Measurements from ENCODE around the gene ARHGAP5.
"Not testable (repeated sequence)": the region's sequence is repeated elsewhere in the genome, so short reads cannot be mapped to it uniquely, and the experiment has no call there.

ARHGAP5 gene

DNA sequence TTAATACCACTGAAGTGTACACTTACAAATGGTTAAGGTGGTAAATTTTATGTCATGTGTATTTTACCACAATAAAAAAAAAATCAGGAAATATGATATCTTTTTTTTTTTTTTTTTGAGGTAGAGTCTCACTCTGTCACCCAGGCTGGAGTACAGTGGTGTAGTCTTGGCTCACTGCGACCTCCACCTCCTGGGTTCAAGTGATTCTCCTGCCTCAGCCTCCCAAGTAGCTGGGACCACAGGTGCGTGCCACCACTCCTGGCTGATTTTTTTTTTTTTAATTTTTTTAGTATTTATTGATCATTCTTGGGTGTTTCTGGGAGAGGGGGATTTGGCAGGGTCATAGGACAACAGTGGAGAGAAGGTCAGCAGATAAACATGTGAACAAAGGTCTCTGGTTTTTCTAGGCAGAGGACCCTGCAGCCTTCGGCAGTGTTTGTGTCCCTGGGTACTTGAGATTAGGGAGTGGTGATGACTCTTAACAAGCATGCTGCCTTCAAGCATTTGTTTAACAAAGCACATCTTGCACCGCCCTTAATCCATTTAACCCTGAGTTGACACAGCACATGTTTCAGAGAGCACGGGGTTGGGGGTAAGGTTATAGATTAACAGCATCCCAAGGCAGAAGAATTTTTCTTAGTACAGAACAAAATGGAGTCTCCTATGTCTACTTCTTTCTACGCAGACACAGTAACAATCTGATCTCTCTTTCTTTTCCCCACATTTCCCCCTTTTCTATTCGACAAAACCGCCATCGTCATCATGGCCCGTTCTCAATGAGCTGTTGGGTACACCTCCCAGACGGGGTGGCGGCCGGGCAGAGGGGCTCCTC, 50.0 kb downstream of the ARHGAP5 start:
- not testable (repeated sequence) for H3K27ac ChIP-seq (ENCODE audit: low read depth, low read length); H3K27me3 ChIP-seq (ENCODE audit: control insufficient read depth in 1 of 2, insufficient read depth in 2 of 2, low read length in 2 of 2); H3K9ac ChIP-seq (ENCODE audit: low read length); H3K4me3 ChIP-seq (ENCODE audit: low read depth in 1 of 2, low read length in 2 of 2); H3K9me3 ChIP-seq (ENCODE audit: low read length); H3K36me3 ChIP-seq (ENCODE audit: insufficient read depth, low read length)
- peaks cover 25% of the 10 kb centered on the region for H3K4me1 ChIP-seq (ENCODE audit: insufficient read depth, low read length)

DNA sequence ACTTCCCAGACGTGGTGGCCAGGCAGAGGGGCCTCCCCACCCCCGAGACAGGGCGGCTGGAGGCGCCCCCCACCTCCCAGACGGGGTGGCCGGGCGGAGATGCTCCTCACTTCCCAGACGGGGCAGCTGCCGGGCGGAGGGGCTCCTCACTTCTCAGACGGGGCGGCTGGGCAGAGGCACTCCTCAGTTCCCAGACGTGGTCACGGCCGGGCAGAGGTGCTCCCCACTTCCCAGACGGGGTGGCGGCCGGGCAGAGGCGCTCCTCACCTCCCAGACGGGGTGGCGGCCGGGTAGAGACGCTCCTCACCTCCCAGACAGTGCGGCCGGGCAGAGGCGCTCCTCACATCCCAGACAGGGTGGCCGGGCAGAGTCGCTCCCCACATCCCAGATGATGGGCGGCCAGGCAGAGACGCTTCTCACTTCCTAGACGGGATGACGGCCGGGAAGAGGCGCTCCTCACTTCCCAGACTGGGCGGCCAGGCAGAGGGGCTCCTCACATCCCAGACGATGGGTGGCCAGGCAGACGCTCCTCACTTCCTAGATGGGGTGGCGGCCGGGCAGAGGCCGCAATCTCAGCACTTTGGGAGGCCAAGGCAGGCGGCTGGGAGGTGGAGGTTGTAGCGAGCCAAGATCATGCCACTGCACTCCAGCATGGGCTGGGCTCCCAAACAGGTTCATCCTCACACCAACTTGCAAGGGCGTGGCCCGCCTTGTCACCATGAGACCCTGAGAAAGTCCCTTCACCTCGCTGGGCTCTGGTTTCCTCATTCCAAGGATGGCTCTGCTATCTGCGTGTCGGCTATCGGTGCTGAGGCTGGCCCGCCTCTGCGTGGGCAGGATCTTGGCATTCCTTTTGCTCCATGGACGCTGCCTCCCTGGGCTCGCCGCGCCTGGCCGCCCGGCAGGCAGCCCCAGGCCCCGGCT, 50.9 kb downstream of the ARHGAP5 start:
- not testable (repeated sequence) for H3K4me3 ChIP-seq (ENCODE audit: low read depth in 1 of 2, low read length in 2 of 2); H3K9me3 ChIP-seq (ENCODE audit: low read length); H3K27me3 ChIP-seq (ENCODE audit: control insufficient read depth in 1 of 2, insufficient read depth in 2 of 2, low read length in 2 of 2); H3K9ac ChIP-seq (ENCODE audit: low read length); H3K36me3 ChIP-seq (ENCODE audit: insufficient read depth, low read length)
- Histone ChIP-seq H3K4me1 (ENCODE audit: insufficient read depth, low read length) (peaks cover 25% of the 10 kb centered on the region), H3K27ac (ENCODE audit: low read depth, low read length) (peak overlapping the region; percentile 23)

- Histone ChIP-seq H3K9ac (ENCODE audit: low read length) (no peak overlapping the region), H3K27me3 (ENCODE audit: control insufficient read depth in 1 of 2, insufficient read depth in 2 of 2, low read length in 2 of 2) (no peaks in the 10 kb centered on the region), H3K9me3 (ENCODE audit: low read length) (no peaks in the 10 kb centered on the region), H3K4me1 (ENCODE audit: insufficient read depth, low read length) (peaks cover 19% of the 10 kb centered on the region), H3K27ac (ENCODE audit: low read depth, low read length) (peak overlapping the region; percentile 23), H3K36me3 (ENCODE audit: insufficient read depth, low read length) (no peaks in the 10 kb centered on the region), H3K4me3 (ENCODE audit: low read depth in 1 of 2, low read length in 2 of 2) (no peak overlapping the region)
Measured at GRCh38 chr14:32128703-32129102, 51.6 kb downstream of the ARHGAP5 start.

DNA sequence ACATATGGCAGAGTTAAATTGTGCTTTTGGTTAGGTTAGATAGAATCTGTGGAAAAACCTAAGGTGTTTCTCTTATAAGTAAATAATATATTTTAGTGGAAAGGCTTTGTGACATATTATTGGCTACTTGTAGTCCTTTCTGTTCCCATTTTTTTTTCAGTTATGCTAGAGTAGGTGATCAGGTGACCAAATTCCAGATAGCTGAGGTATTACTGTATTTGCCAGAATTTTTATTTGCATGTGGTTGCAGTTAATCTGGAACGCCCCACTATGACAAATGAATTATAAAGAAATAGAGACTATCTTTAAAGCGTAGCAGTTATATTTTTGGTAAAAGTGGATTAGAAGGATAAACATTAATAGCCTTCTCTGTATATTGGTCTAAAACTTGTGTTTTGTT, 52.0 kb downstream of the ARHGAP5 start:
- Histone ChIP-seq H3K9ac (ENCODE audit: low read length) (no peak overlapping the region), H3K9me3 (ENCODE audit: low read length) (no peaks in the 10 kb centered on the region), H3K27me3 (ENCODE audit: control insufficient read depth in 1 of 2, insufficient read depth in 2 of 2, low read length in 2 of 2) (no peaks in the 10 kb centered on the region), H3K36me3 (ENCODE audit: insufficient read depth, low read length) (no peaks in the 10 kb centered on the region), H3K4me1 (ENCODE audit: insufficient read depth, low read length) (peaks cover 16% of the 10 kb centered on the region), H3K27ac (ENCODE audit: low read depth, low read length) (peak overlapping the region; percentile 23), H3K4me3 (ENCODE audit: low read depth in 1 of 2, low read length in 2 of 2) (no peak overlapping the region)

GRCh38 chr14:32131689-32132088, 54.6 kb downstream of the ARHGAP5 start:
- not testable (repeated sequence) for H3K9ac ChIP-seq (ENCODE audit: low read length); H3K36me3 ChIP-seq (ENCODE audit: insufficient read depth, low read length); H3K27ac ChIP-seq (ENCODE audit: low read depth, low read length); H3K27me3 ChIP-seq (ENCODE audit: control insufficient read depth in 1 of 2, insufficient read depth in 2 of 2, low read length in 2 of 2); H3K9me3 ChIP-seq (ENCODE audit: low read length); H3K4me3 ChIP-seq (ENCODE audit: low read depth in 1 of 2, low read length in 2 of 2)
- peaks cover 19% of the 10 kb centered on the region for H3K4me1 ChIP-seq (ENCODE audit: insufficient read depth, low read length)

DNA sequence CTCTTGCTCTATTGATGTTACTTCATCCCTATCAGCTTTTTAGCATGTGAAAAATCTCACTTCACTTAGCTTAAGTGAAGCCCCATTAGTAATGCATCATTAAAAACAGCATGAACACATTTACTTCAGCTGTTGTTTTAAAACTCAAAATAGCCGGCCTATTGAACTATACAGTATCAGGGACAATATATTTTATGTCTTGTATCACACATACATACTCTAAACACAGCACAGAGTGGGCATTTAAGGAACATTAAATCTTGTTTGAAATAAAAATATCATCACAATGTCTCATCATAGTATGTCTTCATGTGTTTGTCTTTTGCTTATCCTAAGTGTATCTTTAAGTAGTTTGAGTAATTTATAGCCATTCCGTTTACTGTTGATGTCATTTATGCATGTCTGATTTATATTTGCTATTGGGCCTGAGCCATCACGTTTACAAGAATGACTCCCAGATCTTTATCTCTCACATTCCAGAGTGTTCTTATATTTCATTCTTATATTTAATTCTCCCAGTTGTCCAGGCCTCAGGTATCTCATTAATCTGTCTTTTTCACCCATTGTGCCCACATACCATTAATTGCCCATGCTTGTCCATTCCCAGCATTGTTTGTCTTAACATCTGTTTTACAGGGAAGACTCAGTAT, 57.5 kb downstream of the ARHGAP5 start:
- Histone ChIP-seq H3K36me3 (ENCODE audit: insufficient read depth, low read length) (peaks cover 4% of the 10 kb centered on the region), H3K9ac (ENCODE audit: low read length) (no peak overlapping the region), H3K27ac (ENCODE audit: low read depth, low read length) (no peak overlapping the region), H3K4me1 (ENCODE audit: insufficient read depth, low read length) (peaks cover 8% of the 10 kb centered on the region), H3K4me3 (ENCODE audit: low read depth in 1 of 2, low read length in 2 of 2) (no peak overlapping the region), H3K27me3 (ENCODE audit: control insufficient read depth in 1 of 2, insufficient read depth in 2 of 2, low read length in 2 of 2) (no peaks in the 10 kb centered on the region), H3K9me3 (ENCODE audit: low read length) (no peaks in the 10 kb centered on the region)

GRCh38 chr14:32136027-32136825, 59.1 kb downstream of the ARHGAP5 start:
- no peak overlapping the region for H3K9ac ChIP-seq (ENCODE audit: low read length)
- H3K36me3 ChIP-seq (ENCODE audit: insufficient read depth, low read length): peaks cover 4% of the 10 kb centered on the region
- peaks cover 8% of the 10 kb centered on the region for H3K4me1 ChIP-seq (ENCODE audit: insufficient read depth, low read length)
- H3K27ac ChIP-seq (ENCODE audit: low read depth, low read length): no peak overlapping the region
- no peaks in the 10 kb centered on the region for H3K9me3 ChIP-seq (ENCODE audit: low read length)
- H3K27me3 ChIP-seq (ENCODE audit: control insufficient read depth in 1 of 2, insufficient read depth in 2 of 2, low read length in 2 of 2): no peaks in the 10 kb centered on the region
- no peak overlapping the region for H3K4me3 ChIP-seq (ENCODE audit: low read depth in 1 of 2, low read length in 2 of 2)

DNA sequence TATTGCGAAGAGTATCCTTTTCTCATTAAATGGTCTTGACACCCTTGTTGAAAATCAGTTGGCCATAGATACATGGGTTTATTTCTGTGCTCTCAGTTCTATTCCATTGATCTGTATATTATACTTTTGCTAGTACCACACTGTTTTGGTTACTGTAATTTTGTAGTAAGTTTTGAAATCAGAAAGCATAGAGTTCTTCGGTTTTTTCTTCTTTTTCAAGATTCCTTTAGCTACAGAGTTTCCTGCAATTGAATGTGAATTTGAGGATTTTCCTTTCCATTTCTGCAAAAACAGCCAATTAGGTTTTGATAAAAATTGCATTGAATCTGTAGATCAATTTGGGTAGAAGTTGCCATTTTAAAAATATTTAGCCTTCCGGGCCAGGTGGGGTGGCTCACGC, 60.2 kb downstream of the ARHGAP5 start:
- no peak overlapping the region for H3K9ac ChIP-seq (ENCODE audit: low read length)
- no peaks in the 10 kb centered on the region for H3K27me3 ChIP-seq (ENCODE audit: control insufficient read depth in 1 of 2, insufficient read depth in 2 of 2, low read length in 2 of 2)
- peaks cover 8% of the 10 kb centered on the region for H3K4me1 ChIP-seq (ENCODE audit: insufficient read depth, low read length)
- H3K4me3 ChIP-seq (ENCODE audit: low read depth in 1 of 2, low read length in 2 of 2): no peak overlapping the region
- no peak overlapping the region for H3K27ac ChIP-seq (ENCODE audit: low read depth, low read length)
- peaks cover 4% of the 10 kb centered on the region for H3K36me3 ChIP-seq (ENCODE audit: insufficient read depth, low read length)
- H3K9me3 ChIP-seq (ENCODE audit: low read length): no peaks in the 10 kb centered on the region

DNA sequence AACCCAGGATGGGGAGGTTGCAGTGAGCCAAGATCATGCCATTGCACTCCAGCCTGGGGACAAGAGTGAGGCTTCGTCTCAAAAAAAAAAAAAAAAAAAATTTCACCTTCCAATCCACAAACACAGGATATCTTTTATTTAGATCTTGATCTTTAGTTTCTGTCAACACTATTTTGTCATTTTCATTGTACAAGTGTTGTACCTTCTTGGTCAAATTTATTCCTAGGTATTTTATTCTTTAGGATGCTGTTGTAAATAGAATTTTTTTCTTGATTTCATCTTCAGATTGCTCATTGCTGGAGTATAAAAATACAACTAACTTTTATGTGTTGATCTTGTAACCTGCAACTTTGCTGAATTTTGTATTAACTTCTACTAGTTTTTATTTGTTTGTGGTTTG, 60.8 kb downstream of the ARHGAP5 start:
- no peak overlapping the region for H3K4me3 ChIP-seq (ENCODE audit: low read depth in 1 of 2, low read length in 2 of 2)
- peaks cover 4% of the 10 kb centered on the region for H3K36me3 ChIP-seq (ENCODE audit: insufficient read depth, low read length)
- H3K4me1 ChIP-seq (ENCODE audit: insufficient read depth, low read length): peaks cover 8% of the 10 kb centered on the region
- H3K27ac ChIP-seq (ENCODE audit: low read depth, low read length): no peak overlapping the region
- no peaks in the 10 kb centered on the region for H3K9me3 ChIP-seq (ENCODE audit: low read length)
- no peak overlapping the region for H3K9ac ChIP-seq (ENCODE audit: low read length)
- no peaks in the 10 kb centered on the region for H3K27me3 ChIP-seq (ENCODE audit: control insufficient read depth in 1 of 2, insufficient read depth in 2 of 2, low read length in 2 of 2)

DNA sequence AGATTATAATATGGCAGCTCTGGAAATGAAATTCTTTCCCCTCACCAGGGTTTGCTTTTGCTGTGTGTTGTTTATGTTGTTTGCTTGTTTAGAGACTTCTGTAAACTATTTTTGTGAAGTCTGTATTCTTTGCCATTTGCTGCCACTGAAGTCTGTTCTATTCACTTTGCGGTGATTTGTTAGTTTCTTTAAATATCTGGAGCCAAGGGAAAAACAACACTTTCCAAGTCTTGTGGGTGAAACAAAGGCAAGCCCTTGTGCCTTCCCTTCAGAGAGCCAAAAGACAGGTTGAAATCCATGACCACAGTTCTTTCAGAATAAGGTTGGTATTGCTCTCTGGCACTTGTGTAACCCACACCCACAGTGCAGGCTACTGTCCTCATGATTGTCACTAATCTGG, 65.2 kb downstream of the ARHGAP5 start:
- H3K9me3 ChIP-seq (ENCODE audit: low read length): no peaks in the 10 kb centered on the region
- no peaks in the 10 kb centered on the region for H3K27me3 ChIP-seq (ENCODE audit: control insufficient read depth in 1 of 2, insufficient read depth in 2 of 2, low read length in 2 of 2)
- H3K4me3 ChIP-seq (ENCODE audit: low read depth in 1 of 2, low read length in 2 of 2): no peak overlapping the region
- H3K4me1 ChIP-seq (ENCODE audit: insufficient read depth, low read length): peaks cover 6% of the 10 kb centered on the region
- no peak overlapping the region for H3K27ac ChIP-seq (ENCODE audit: low read depth, low read length)
- H3K9ac ChIP-seq (ENCODE audit: low read length): no peak overlapping the region
- H3K36me3 ChIP-seq (ENCODE audit: insufficient read depth, low read length): peaks cover 10% of the 10 kb centered on the region
